Activated T-cell treated with anti-CD3 and anti-CD28 coated beads for 24 hours (primary cell): ENCODE data around the gene TVP23B.
A peak's percentile ranks its signal among the peaks of the same experiment; 100 is the strongest.
"Not testable (repeated sequence)": the region's sequence is repeated elsewhere in the genome, so short reads cannot be mapped to it uniquely, and the experiment has no call there.

Source experiments
- DNase-seq: peaks from one replicate; pipeline ENCODE4 v3.0.0-alpha.2; 2020; ENCODE audit warnings: low read depth

Gene TVP23B

DNA sequence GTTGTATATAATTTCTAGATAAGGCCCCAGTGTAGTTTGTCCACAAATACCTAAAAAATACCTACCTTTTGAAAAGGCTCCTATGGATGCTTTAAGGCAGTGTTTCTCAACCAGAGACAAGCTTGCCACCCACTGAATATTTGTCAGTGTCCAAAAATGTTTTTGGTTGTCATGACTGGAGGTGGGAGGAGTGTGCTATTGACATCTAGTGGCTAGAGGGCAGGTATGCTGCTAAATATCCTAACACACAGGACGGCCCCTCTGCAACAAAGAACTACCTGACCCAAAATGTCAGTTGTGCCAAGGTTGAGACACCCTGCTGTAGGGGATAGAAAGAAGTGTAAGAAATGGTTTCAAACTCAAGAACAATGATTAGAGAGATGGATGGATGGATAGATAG is 10.4 kb downstream of the TVP23B start:
- not testable (repeated sequence) for DNase-seq

DNA sequence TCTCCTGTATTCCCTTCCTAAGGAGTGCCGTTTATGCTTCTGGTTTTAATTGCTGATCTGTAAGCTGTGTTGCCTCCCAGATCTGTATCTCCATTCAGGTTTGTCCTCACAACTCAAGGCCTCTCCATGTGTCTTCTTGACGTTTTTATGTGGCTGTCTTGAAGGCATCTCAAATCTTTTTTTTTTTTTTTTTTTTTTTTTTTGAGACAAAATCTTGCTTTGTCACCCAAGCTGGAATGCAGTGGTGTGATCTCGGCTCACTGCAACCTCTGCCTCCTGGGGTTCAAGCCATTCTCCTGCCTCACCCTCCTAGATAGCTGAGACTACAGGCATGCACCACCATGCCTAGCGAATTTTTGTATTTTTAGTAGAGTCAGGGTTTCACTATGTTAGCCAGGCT is 13.9 kb downstream of the TVP23B start:
- DNase-seq = not testable (repeated sequence)

DNA sequence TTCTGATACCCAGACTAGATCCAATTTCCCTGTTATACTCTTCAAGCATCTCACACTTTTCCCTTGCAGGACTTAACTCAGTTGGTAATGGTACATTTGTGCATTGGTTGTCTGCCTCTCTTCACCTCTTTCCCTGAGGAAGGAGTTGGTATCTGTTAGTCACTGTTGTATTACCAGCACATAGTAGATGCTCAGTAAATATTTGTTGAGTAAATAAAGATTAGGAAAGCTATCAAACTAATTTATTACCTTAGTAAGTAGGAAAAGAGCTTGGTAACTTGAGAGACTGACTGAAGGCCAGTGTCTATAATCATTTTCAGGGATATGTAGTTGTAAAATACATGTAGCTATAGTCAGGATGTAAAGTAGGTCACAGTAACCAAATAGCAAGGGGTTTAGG is 15.9 kb downstream of the TVP23B start:
- DNase-seq = not testable (repeated sequence)

DNA sequence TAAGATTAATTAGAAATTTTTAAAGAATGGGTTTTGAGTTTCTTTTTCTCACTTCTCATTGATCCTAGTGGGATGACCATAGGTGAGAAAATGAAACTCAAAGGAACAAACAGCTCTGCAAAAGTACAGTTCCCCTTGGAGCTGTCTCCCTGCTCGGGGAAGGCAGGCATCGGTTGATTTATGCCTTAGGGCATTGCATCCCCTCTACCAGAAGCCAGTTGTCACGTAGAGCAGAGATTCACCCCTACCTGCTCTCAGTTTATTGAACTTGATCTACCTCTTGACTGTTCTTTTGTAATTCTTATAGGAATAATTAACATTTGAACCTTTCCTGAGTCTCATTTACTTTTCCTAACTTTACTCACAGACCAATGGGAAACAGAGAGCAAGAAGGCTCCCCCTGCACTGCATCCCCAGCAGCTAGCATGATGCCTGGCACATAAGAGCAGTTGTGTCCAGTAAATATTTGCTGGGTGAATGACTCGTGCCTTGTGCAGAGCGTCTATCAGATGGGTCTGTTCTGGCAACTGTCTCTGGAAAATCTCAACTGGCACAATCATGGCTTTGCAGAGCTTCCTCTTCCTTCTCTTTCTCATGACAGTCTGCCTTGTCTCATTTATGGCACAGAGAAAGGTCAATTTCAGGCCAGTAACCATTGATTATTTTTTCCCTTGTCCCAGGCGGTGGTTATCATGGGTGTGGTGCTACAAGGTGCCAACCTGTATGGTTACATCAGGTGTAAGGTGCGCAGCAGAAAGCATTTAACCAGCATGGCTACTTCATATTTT is 22.7 kb downstream of the TVP23B start:
- DNase-seq = not testable (repeated sequence)

DNA sequence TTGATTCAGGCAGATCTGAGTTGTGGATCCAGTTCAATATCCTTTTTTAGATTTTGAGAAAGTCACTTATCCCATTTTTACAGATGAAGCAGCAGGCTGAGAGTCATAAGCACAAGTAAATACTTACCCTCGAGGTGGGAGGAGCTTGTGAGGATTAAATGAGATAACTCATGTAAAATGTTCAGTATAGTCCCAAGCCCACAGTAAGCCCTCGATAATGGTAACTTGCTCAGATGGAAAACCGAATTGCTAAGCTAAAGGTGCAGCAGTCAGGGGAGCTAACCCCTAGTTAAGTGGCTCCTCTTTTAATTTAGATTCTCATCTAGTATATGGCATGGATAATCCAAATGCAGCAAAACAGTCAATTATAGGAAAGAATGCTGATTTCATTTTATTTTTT is 34.9 kb downstream of the TVP23B start:
- DNase-seq = not testable (repeated sequence)

DNA sequence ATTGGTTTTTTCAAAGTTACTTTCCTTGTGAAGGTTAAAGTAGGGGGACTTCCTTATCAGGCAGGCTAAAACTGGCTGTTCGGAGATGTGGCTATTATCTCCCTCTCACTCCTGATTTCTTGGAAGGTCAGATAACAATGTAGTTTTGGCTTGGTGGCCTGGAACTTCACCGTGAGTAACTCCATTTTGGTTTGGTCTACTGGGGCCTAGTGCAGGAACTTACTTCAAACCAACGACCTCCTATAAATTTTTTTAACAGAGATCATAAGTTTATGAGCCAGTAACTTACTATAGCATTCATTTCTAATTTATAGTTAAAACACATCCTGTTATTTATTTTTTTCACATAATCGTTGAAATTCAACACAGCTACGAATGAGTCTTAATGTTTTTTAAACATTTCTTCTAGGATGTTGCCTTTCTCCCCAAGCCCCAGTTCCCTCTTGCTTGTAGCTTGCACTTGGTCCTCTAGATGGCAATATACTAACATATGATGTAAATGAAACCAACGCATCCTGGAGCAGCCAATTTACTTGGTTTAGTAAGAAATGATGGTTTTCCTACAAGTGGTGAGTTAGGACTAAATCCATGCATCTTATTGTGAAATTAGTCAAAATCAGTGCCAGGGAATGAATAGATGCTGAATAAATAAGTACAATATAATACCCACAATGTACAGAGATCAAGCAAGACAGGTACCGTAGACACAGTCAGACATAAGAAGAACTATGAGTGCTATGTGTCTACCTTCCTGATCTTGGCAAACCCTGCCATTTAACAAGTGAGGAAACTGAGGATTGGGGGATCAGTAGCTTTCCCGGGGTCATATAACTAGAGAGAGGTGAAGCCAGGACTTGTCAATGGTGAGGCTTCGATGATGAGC is 35.7 kb downstream of the TVP23B start:
- DNase-seq = peak; percentile 16

DNA sequence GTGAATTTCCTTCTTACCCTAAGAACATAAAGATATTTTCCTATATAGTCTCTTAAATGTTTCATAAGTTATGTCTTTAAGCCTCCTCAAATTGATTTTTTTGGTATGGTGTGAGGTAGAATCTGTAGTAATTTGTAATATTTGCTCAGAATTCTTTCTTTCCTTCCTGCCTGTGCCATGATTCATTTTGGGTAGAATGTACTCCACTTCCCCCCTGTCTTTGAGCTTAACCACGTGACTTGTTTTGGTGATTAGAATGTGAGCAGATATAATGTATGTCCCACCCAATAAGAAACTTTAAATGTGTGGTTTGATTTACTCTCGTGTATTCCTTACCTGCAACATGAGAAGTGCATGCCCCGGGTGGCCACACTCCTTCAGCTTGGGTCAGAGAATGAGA is 40.4 kb downstream of the TVP23B start:
- DNase-seq = not testable (repeated sequence)

DNA sequence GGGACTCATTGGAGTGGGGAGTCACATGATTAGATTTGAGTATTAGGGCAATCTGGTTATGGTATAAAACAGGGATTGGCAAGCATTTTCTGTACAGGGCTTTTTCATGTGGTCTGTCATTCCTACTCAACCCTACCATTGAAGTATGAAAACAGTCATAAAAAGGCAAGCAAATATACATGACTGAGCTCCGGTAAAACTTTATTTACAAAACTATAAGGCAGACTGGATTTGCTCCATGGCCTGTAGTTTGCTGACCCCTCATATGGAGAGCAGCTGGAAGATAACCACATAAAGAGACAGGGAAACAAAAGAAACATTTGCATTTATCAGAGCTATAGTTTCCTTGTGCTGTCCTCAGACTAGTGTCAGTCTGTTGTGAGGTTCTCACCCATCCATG is 46.6 kb downstream of the TVP23B start:
- DNase-seq = not testable (repeated sequence)

DNA sequence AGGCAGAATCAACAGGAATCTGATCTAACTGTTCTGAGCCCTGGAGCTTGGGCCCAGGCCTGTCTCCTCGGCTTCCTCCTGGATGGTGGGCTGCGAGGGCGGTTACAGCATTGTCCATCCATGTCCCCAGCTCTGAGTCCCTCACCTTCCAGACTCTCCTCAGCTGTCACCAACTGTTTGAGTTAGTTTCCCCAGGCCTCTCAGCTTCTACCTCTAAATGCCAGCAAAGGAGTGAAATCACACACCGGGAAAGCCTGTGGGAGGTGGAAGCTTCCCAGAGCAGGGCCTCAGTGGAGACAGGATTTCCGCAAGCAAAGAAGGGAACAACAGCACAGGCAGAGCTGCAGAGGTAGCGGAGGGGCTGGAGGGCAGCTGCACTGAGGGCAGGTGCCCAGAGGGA is 67.5 kb downstream of the TVP23B start:
- DNase-seq = no peak

DNA sequence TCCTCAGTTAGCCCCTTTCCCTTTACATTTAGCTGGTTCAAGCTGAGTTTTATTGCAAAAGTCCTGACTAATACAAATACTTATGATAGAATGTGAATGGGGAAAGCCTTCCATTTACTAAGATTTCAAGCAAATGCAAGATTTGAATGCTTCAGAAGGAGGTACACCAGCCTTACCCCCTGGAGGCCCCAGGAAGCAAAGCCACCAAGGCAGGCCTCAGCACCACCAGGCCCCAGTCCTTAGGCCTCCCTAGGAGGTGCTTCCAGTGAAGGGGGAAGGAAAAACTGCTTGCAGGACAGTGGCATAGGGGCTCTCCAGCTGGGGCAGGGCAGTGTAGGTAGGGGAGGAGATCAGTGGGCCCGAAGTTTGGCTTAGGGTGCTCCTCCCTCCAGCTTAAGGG is 69.7 kb downstream of the TVP23B start:
- DNase-seq = no peak

DNA sequence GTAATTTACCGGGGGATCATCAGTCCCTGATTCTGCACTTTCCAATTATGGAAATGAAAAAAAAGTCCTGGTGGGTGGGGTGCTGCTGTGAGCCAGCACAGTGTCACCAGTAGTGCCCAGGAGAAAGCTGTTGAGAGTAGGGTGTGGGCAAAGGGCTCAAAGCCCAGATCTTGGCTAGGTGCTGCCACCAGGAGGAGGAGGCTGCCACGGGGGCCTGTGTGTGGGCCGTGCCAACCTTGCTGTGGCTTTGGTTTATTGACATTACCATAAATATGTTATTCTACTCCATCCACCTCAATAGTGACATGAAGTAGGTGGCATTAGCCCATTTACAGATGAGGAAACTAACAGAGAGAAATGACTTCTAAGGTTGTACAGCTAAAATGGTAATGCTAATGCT is 70.2 kb downstream of the TVP23B start:
- DNase-seq = no peak

DNA sequence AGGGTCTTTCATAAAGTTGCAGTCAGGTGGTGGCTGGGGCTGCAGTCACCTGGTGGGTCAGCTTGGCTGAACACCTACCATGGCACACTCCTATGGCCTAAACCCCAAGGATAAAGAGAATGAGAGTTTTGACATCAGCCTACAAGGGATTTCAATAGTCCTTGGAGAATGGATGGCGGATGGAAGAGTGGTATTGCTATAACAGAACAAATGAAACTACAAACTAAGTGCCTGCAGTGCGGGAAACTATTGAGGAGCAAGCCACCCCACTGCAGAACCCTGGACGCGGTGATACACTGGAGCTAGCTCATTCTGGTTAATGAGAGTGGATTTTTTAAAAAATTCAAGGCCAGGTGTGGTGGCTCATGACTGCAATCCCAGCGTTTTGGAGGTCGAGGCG is 74.0 kb downstream of the TVP23B start:
- no peak for DNase-seq

DNA sequence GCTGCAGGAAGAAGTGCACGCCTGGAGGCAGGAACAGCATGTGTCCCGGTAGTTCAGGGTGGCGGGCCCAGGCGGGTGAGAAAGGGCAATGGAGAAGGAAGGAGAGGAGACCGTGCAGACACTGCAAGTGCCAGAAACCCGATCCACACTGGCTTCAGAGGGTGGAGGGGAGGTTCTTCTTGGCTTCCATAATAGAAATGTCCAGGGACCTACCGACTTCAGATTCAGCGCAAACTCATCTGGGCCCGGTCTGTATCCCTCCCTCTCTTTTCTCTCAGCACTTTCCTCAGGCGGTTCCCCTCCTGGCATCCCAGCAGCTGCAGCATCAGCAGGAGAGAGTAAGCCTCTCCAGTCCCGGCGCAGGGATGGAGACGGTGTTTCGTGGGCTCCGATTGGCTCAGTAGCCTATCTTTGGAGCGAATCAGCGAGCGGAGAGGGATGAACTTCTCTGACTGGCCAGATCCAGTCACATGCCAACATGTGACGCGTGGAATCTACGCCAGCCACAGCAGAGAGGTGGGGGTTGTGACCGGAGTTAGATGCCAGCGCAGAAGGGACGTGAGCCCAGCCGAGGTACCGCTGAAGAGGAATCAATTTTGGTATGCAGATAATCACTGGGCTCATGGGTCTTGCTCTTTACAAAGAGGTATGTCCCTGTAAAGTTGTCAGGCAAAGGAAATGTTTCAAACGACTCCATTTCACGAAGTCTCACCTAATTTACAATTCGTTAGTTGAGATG is 75.0 kb downstream of the TVP23B start:
- peak; percentile 86 for DNase-seq
